ENCODE data around the gene AQP9. TPM values are rescaled to one million over a fixed set of nuclear protein-coding genes. Genes with fewer than 3 reads are reported as not detected.
A peak's percentile ranks its signal among the peaks of the same experiment; 100 is the strongest.

The AQP9 gene
- total and polyA plus RNA-seq, 8 donors: 0.06 to 137 (median 0.24) TPM; not detected in 1

DNA sequence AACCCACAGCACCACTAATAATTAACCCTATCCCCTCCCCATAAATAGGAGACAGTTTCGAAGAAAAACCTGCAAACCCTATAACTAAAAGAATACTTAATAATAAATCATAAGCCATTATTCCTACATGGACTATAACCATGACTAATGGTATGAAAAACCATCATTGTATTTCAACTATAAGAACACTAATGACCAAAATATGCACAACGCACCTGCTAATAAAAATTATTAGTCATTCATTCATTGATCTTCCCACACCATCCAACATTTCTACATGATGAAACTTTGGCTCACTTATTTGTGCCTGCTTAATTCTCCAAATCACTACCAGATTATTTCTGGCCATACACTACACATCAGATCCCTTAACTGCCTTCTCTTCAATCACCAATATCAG lies 16.6 kb downstream of the AQP9 start:
- intact Hi-C loops (cut with DNase I): no loop called here
- TF ChIP-seq, protein P1, sequence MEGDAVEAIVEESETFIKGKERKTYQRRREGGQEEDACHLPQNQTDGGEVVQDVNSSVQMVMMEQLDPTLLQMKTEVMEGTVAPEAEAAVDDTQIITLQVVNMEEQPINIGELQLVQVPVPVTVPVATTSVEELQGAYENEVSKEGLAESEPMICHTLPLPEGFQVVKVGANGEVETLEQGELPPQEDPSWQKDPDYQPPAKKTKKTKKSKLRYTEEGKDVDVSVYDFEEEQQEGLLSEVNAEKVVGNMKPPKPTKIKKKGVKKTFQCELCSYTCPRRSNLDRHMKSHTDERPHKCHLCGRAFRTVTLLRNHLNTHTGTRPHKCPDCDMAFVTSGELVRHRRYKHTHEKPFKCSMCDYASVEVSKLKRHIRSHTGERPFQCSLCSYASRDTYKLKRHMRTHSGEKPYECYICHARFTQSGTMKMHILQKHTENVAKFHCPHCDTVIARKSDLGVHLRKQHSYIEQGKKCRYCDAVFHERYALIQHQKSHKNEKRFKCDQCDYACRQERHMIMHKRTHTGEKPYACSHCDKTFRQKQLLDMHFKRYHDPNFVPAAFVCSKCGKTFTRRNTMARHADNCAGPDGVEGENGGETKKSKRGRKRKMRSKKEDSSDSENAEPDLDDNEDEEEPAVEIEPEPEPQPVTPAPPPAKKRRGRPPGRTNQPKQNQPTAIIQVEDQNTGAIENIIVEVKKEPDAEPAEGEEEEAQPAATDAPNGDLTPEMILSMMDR (IDR thresholded peaks at IDR 0.05): no peak
- DNase-seq: no peak

DNA sequence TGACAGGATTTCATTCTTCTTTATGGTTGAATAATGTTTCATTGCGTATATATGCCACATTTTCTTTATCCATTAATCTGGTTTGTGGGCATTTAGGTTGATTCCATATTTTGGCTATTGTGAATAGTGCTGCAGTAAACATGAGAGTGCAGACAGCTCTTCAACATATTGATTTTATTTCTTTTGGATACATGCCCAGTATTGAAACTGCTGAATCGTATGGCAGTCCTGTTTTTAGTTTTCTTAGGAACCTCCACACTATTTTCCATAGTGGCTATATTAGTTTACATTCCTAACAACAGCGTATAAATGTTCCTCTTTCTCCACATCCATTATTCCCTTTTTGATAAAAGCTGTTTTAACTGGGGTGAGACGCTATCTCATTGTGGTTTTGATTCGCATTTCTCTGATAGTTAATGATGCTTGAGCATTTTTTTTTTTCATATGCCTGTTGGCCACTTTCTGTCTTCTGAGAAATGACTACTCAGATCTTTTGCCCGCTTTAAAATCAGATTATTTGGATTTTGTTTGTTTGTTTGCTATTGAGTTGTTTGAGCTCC lies 21.7 kb downstream of the AQP9 start:
- no peak for ATAC-seq
- Histone ChIP-seq H3K36me3 (peaks cover 0 to 19% of the 10 kb centered on the region in 2 donors), H3K27ac (no peak overlapping the region), H3K9me3 (no peaks in the 10 kb centered on the region), H3K27me3 (no peaks in the 10 kb centered on the region), H3K4me1 (no peaks in the 10 kb centered on the region), H3K4me3 (no peak overlapping the region)
- intact Hi-C loops (cut with DNase I): no loop called here
- no peak for DNase-seq
- TF ChIP-seq, protein P1 (IDR thresholded peaks at IDR 0.05): no peak

More for the DNA sequence above, 16.6 kb downstream of the AQP9 start:
- no peak overlapping the region for H3K4me3 ChIP-seq
- ATAC-seq: no peak
- no peaks in the 10 kb centered on the region for H3K4me1 ChIP-seq
- H3K27ac ChIP-seq: no peak overlapping the region
- H3K9me3 ChIP-seq: no peaks in the 10 kb centered on the region
- H3K27me3 ChIP-seq: no peaks in the 10 kb centered on the region
- peaks cover 0 to 19% of the 10 kb centered on the region in 2 donors for H3K36me3 ChIP-seq

DNA sequence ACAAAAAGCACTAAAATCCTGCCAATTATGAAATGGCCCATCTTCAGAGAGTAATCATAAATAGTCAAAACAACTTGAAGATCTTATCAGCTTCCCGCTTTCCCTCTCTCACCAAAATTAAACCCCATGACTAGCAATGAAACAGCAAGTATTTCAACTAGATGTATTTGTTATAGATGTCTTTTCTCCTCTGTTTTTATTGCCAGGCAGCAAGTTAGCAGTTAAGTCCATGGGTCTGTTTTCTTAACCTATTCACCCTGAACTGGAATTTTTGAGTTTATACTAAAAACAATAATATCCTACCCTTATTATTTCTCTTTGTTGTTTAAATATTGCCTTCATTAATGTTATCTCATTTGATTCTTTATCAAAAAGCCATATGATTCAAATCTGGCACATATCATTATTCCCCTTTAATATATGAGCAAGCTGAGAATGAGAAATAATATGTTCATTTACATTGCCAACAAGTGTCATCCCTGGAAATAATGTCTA lies 23.3 kb downstream of the AQP9 start:
- H3K27me3 ChIP-seq: peaks cover 0 to 4% of the 10 kb centered on the region in 2 donors
- ATAC-seq (no peak), DNase-seq (no peak)
- TF ChIP-seq, protein P1 (IDR thresholded peaks at IDR 0.05): no peak
- no peak overlapping the region for H3K4me3 ChIP-seq
- intact Hi-C loops (cut with DNase I): no loop called here
- H3K36me3 ChIP-seq: peaks cover 0 to 25% of the 10 kb centered on the region in 2 donors
- H3K4me1 ChIP-seq: no peaks in the 10 kb centered on the region
- no peaks in the 10 kb centered on the region for H3K9me3 ChIP-seq
- no peak overlapping the region for H3K27ac ChIP-seq

DNA sequence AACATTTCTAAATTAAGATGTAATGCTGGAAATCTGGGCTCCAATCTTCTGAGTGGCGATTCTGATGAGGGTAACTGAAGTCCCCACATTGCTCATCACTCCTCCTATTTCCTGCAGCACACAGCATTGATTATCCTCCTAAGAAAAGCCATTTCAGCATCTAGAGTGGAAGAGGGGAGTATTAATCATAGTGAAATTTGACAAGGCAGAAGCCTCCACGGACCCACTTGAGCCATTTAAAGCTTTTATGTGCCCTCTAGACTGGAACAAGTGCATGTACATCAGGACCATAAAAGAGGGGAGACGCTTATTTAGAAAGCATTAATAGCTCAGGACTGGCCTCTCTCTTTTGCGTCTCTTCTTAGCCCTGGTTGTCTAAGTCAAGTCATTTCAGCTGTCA lies 25.8 kb downstream of the AQP9 start:
- Histone ChIP-seq H3K27me3 (peaks cover 0 to 10% of the 10 kb centered on the region in 2 donors), H3K4me3 (no peak overlapping the region), H3K36me3 (peaks cover 0 to 50% of the 10 kb centered on the region in 2 donors), H3K4me1 (no peaks in the 10 kb centered on the region), H3K9me3 (no peaks in the 10 kb centered on the region), H3K27ac (no peak overlapping the region)
- TF ChIP-seq, protein P1 (IDR thresholded peaks at IDR 0.05): no peak
- no peak for ATAC-seq
- no peak for DNase-seq
- intact Hi-C loops (cut with DNase I): no loop called here

DNA sequence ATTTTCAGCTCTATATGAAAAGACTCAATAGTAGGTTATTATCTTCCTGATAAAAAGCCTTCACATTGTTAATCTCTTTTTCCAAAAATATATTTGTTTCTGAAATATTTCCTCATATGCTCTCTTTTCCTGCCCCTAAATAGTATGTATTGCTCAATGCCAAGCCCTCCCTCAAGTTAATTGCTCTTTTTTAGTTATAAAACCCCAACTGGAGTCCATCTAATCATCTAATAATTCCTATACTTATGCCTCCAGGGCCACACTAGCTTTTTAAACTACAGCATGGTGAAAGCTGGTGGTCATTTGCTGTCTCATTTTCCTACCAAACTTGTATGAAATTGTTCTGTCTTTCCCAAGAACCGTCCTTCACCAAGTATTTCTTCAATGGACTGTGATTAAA lies 26.7 kb downstream of the AQP9 start:
- intact Hi-C loops (cut with DNase I): no loop called here
- H3K4me1 ChIP-seq: no peaks in the 10 kb centered on the region
- no peak overlapping the region for H3K27ac ChIP-seq
- peak in 2 of 4 donors; percentile 36 to 81 for DNase-seq
- no peaks in the 10 kb centered on the region for H3K9me3 ChIP-seq
- peaks cover 0 to 60% of the 10 kb centered on the region in 2 donors for H3K36me3 ChIP-seq
- no peak overlapping the region for H3K4me3 ChIP-seq
- no peak for ATAC-seq
- H3K27me3 ChIP-seq: peaks cover 0 to 10% of the 10 kb centered on the region in 2 donors
- TF ChIP-seq, protein P1 (IDR thresholded peaks at IDR 0.05): no peak

Data from left lung (tissue), 10 donors.